DMS 273 (cell line): ENCODE data around the gene TM9SF4.

ENCODE experiments used
- DNase-seq: peaks from one replicate; lab custom pipeline; 2025; ENCODE audit not compliant: unreplicated experiment; lab: John Stamatoyannopoulos, UW

Gene TM9SF4

GRCh38 chr20:32127347-32127746 lies 17.8 kb downstream of the TM9SF4 start:
- no peak for DNase-seq

DNA sequence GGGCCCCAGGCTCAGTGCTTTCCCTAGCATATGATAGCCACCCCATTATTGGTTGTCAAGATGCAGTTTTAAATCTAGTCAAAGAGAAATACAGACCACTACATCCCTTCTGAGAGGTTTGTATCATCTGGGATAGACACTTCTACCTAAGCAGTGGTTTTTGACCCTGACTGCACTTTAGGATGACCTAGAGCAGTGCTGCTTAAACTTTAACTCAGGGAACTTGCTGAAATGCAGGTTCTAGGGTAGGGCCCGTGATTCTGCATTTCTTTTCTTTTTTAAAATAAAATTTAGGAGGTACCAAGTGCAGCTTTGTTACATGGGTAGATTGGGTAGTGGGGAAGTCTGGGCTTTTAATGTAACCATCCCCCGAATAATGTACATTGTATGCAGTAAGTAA lies 18.7 kb downstream of the TM9SF4 start:
- no peak for DNase-seq

DNA sequence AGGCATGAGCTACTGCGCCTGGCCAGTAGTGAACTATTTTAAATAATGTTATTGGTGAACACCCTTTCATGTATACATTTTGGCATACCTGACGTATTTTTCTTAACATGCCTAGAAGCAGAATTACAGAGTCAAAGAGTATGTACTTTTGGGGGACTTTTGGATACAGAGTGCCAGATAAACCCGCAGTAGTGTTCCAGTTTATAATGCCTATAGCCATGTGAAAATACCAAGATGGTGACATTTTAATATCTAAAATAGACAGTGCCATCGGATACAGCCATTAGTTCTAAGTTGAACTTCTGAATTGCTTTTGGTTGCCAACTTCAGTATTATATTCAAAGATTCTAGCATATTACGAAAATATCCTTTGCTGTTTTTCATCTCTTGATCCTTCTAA lies 20.3 kb downstream of the TM9SF4 start:
- no peak for DNase-seq

GRCh38 chr20:32130352-32130751 lies 20.8 kb downstream of the TM9SF4 start:
- no peak for DNase-seq

DNA sequence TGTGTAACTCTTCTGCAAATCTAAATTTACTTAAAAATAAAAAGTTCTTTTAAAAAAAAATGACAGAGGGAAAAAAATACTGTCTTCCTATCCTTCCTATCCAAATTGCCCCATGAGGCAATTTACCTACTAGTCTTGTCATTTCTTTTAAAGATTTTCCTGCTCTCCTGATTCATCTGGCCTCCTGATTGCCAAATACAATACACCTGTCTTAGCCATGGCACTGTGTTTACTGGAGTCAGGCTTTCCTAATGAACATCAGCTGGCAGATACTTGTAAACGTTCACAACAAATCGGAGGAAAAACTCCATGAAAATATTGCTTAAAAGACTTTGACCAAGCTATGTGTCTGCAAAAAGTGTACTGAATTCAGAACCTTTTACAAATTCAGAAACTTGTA lies 21.5 kb downstream of the TM9SF4 start:
- no peak for DNase-seq

DNA sequence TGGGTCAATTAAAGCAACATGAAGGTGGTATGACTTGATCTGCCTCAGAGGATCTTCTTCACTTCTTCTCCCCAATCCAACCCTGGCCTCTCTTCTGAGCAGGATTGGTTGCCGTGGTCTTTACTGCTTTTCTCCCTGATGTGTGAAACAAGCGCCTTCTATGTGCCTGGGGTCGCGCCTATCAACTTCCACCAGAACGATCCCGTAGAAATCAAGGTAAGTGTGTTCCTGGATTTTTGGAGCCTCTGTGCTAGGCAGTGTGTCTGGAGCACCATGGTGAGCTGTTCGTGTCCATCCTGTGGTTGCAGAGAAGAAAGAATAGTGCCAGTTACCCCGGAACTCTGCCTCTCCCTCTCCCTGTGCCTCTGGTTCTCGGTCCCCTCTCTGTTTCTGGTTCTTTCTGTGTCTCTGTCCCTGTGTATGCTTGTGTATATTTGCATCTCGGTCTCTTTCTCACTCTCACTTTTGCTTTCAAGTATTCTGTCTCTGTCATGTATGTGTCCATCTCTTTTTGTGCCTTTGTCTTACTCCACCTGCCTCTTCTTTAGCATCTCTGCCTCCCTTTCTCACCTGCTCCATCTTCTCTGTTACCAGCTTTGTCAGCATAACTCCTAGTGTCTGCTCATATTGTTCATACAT lies 23.5 kb downstream of the TM9SF4 start:
- DNase-seq = no peak

- no peak for DNase-seq
Measured at GRCh38 chr20:32134026-32134425, 24.5 kb downstream of the TM9SF4 start.

GRCh38 chr20:32135983-32136515 lies 26.5 kb downstream of the TM9SF4 start:
- DNase-seq = no peak

DNA sequence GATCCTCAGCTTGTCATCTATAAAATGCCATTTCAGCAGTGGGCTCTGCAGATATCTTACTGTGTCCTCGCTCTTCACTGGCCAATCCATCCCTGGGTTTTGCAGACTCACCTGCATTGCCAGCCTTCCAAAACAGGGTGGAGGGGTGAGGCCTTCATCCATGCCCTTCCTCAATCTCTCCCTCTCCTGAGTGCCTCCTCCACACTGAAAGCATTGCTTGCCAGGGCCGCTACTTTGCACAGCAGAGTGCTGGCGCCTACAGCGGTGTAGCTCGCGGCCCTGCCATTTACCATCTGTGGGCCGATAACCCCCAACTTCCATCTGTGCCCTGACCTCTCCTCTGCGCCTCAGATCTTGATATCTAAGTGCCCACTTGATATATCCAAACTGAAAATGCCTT lies 29.4 kb downstream of the TM9SF4 start:
- DNase-seq = no peak

GRCh38 chr20:32139947-32140346 lies 30.4 kb downstream of the TM9SF4 start:
- DNase-seq = no peak

- no peak for DNase-seq
Measured at GRCh38 chr20:32140603-32141002, 31.1 kb downstream of the TM9SF4 start.

GRCh38 chr20:32141465-32141980 lies 32.0 kb downstream of the TM9SF4 start:
- no peak for DNase-seq

DNA sequence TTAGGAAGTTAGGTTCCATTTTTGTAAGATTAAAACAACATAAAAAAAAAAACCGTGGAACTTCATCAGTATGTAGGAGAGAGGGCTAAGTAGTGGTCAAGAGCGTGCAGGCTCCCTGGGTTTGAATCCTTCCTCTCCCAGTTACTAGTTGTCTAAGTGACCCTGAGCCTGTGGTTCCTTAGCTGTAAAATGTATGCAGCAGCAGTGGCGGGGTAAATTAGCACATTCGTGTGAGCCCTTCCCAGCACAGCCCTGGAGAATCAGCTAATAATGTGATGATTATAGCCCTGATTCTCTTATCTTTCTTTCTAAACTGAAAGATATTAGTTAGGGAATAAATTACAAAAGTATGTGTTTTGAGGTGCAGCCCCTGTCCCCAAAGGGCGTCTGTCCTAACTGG lies 32.6 kb downstream of the TM9SF4 start:
- DNase-seq = no peak

DNA sequence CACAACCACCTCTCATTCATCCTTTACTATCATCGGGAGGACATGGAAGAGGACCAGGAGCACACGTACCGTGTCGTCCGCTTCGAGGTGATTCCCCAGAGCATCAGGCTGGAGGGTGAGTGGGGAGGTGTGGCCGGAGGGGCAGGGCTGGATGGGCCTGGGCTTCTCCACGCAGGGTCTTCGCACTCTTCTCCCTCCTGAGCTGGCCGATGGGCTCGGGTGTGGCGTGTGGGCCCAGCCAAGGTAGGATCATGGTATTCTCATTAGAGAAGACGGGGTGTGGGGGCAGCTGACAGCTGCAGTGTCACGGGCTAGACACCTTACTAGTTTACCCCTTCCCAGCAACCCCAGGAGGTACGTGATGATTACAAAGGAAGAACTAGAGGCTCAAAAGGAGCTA lies 33.5 kb downstream of the TM9SF4 start:
- no peak for DNase-seq

- DNase-seq = no peak
Measured at GRCh38 chr20:32144898-32145662, 35.6 kb downstream of the TM9SF4 start.

- no peak for DNase-seq
Measured at GRCh38 chr20:32149566-32150170, 40.2 kb downstream of the TM9SF4 start.

DNA sequence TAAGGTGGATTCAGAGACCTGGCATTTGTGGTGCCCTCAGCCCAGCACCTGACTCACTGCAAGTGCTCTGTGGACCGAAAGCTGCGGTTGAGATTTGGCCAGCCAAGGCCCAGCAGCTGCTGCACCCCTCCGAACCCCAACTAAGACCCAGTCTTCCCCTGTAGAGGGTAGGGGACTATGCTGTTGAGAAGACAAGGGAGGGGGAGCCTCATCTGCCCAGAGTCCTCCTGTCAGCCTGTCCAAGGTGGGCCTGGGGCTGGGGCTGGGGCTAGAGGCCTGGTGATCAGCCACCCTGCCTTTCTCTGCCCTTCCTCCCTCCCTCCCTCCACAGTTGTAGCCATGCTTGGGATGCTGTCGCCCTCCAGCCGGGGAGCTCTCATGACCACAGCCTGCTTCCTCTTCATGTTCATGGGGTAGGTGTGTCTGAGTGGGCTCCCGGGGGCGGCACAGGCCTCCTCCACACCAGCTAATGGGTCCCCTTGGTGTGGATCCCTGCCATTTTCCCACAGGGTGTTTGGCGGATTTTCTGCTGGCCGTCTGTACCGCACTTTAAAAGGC lies 40.9 kb downstream of the TM9SF4 start:
- no peak for DNase-seq

- DNase-seq = no peak
Measured at GRCh38 chr20:32152421-32153155, 43.1 kb downstream of the TM9SF4 start.

GRCh38 chr20:32153156-32153665 lies 43.7 kb downstream of the TM9SF4 start:
- DNase-seq = no peak

DNA sequence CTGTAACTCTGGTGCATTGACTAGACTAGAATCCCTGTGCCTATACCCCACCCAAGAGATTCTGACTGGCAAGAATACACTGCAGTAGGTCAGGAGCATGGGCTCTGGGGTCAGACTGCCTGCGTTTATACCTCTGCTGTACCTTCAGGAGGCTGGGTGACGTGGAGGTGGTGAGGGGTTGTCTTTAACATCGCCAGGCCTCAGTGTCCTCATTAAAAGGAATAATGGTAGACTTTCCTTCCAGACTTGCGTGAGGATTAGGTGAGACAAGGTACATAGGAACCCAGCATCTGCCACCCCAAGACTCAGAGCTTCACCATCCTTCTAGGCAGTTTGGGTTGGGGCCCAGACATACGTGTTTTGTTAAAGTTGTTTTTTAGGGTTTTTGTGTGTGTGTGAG lies 44.3 kb downstream of the TM9SF4 start:
- no peak for DNase-seq
